ENCODE data around the gene IFITM1.

- TF ChIP-seq CTCF (IDR thresholded peaks at IDR 0.05; ENCODE audit: low read length) (no peak), EZH2 (IDR thresholded peaks at IDR 0.05; ENCODE audit: borderline replicate concordance, low read length) (no peak)
Measured at GRCh38 chr11:292211-293121, 21.4 kb upstream of the IFITM1 start.
